ENCODE data around the gene DENND5B.
"Not testable (repeated sequence)": the region's sequence is repeated elsewhere in the genome, so short reads cannot be mapped to it uniquely, and the experiment has no call there.

DENND5B gene

GRCh38 chr12:31550590-31550989 is 40.3 kb downstream of the DENND5B start:
- not testable (repeated sequence) for DNase-seq

- DNase-seq, result no peak
Observed at GRCh38 chr12:31536672-31537071, 54.3 kb downstream of the DENND5B start.

DNA sequence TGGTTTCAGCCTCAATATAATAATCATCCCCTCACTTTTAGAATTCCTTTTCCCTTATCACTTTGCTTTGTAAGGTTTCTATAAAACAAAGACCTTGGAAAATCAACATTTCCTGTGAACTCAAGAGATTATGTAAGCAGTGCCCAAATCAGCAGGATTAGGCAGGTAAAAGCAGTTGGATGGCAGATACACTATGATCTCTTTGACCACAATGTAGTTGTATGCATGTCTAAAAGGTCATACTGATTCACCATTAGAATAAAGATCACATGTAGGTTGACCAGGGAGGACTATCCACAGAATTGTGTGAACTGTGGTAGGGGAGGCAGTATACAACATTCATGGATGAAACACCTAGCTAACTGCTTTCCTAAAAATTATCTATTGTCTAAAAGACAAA is 57.5 kb downstream of the DENND5B start:
- DNase-seq, result no peak

GRCh38 chr12:31531893-31532292 is 59.0 kb downstream of the DENND5B start:
- DNase-seq, result no peak

- no peak for DNase-seq
Observed at GRCh38 chr12:31528095-31528494, 62.8 kb downstream of the DENND5B start.

DNA sequence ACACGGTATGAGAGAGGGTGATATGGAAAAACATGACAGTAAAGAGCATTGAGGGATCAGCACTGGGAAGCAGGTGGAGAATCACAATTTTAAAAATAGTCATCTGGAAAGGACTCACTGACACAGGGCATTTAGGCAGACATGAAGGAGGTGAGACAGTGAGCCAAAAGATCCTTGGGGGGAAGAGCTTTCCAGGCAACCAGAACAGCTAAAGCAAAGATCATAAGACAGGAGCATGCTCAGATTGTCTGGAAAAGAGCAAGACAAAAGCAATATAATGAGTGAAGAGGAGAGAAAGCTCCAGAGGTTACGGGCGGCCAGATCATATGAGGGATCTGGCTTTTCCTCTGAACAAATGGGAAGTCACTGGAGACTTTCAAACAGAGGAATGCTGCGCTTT is 63.9 kb downstream of the DENND5B start:
- DNase-seq, result no peak

GRCh38 chr12:31526158-31526546 is 64.8 kb downstream of the DENND5B start:
- no peak for DNase-seq

GRCh38 chr12:31525496-31526157 is 65.3 kb downstream of the DENND5B start:
- DNase-seq, result no peak

- DNase-seq, result no peak
Observed at GRCh38 chr12:31524791-31525495, 66.0 kb downstream of the DENND5B start.

DNA sequence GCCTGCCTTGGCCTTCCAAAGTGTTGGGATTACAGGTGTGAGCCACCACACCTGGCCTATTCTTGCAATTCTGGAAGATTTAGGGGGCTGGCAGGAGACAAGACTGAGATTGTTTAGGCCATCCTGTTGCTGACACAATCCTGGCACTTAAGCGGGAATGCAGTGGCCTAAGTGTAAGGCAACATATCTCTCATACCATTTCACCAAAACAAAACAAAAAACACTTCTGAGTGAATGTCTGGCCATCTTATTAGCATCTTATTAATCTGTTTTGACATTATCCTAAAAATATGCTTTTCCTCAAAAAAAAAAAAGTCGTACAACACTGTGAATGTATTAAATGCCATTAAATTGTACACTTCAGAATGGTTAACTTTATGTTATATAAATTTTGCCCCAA is 67.6 kb downstream of the DENND5B start:
- DNase-seq, result no peak

DNA sequence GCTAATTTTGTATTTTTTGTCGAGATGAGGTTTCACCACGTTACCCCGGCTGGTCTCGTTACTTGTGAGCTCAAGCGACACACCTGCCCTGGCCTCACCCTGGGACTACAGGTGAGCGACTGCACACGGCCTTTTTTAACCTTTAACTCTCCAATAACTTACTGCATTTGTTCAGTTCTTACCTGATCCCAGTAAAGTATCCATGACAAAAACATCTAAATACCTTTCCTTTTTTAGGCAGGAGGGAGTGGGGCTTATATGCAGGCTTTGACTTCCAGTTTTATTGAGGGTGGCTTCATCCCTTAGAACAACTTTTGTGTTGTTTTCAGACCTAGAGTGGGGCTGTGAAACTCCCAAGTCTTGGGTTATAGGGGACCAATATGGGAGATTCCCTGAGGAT is 68.3 kb downstream of the DENND5B start:
- DNase-seq, result no peak

- DNase-seq, result no peak
Observed at GRCh38 chr12:31521964-31522363, 69.0 kb downstream of the DENND5B start.

DNA sequence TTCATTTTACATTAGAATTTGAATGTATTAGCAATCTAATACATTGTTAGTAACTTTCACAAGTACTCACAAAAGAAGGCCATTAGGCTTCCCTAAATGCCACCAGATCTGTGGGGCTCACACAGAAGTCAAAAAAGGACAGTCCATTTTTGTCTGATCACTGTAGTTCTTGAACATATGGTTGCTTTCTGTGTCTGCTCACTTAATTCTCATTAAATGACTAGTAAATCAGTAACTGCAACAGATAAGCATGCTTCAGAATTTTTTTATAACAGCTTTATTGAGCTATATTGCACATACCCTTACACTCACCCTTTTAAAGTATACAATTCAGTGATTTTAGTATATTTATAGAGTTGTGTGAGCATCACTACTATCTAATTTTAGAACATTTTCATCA is 71.4 kb downstream of the DENND5B start:
- no peak for DNase-seq

DNA sequence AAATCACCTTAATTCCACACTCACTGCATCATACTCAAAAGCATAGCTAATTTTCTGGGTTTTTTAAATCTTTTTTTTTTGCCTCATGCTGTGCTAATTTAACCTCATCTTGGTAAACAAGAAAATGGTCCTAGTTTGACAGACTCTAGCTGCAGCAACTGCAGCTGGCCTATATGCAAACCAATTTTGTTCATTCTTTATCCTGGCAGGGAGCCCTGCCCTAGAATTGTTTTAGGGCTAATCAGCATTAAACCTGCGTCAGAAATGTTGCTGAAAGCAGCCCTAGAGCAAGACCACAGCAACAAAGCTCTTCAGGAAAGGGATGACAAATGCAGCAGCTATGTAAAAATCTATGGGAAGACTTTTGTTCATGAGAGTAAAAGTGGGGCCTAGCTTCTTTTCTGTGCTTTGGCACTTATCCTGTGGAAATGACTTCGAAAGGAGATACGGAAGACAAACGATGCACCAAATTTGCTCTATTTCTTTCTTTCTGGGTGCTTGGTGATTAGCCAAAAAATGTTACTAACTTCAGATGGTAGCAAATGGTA is 72.2 kb downstream of the DENND5B start:
- peak; percentile 26 for DNase-seq

- peak; percentile 2 for DNase-seq
Observed at GRCh38 chr12:31517994-31518393, 72.9 kb downstream of the DENND5B start.

- no peak for DNase-seq
Observed at GRCh38 chr12:31516702-31517101, 74.2 kb downstream of the DENND5B start.

DNA sequence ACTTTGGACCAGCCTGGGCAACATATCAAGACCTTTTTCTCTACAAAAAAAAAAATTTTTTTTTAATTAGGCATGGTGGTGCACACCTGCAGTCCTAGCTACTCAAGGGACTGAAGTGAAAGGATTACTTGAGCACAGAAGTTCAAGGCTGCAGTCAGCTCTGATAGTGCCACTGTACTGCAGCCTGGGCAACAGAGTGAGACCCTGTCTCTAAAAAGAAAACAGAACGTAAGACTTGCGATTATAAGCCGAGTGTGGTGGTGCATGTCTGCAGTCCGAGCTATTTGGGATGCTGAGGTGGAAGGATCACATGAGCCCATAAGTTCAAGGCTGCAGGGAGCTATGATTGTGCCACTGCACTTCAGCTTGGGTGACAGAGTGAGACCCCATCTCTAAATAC is 76.0 kb downstream of the DENND5B start:
- no peak for DNase-seq

DNA sequence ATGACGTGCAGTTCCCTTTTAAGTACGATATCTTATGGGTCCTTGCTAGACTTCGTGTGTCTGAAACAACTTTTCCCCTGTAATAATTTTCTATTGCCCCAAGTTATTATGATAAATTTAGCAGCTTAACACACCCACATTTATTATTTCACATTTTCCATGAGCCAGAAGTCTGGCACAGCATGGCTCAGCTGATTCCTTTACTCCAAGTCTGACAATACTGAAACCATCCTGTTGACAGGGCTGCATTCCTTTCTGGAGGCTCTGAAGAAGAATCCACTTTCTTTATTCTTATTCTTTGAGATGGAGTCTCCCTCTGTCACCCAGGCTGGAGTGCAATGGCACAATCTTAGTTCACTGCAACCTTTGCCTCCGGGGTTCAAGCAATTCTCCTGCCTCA is 80.9 kb downstream of the DENND5B start:
- DNase-seq, result no peak

GRCh38 chr12:31508436-31509150 is 82.3 kb downstream of the DENND5B start:
- DNase-seq, result no peak

- no peak for DNase-seq
Observed at GRCh38 chr12:31507966-31508365, 83.0 kb downstream of the DENND5B start.

DNA sequence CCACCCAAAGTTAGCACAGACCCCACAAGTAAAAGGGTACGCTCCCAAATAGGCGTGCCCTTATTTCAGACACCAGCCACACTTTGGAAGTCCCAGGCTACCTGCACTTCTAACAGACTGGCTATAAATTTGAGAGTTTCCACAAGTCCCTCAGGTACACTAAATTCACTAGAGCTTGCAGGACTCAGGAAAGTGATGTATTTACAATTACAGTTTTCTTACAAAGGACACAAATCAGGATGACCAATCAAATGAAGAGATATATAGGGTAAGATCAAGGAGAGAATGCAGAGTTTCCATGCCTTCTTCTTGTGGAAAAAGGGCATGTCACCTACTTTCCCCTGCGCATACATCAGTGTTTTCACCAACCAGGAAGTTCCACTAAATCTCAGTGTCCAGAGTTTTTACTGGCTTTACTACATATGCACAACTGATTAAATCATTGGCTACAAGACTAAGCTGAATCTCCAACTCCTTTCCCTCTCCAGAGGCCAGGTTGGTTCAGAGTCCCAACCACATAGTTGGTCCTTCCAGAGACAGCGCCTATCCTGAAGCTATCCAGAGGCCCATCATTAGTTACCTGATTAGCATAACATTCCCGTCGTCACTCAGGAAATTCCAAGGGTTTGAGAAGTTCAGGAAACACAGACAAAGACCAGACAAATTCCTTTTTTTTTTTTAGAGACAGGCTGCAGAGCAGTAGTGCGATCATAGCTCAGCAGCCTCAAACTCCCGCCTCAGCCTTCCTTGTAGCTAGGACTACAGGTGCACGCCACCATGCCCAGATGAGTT is 84.2 kb downstream of the DENND5B start:
- DNase-seq, result no peak

GRCh38 chr12:31504625-31505222 is 86.2 kb downstream of the DENND5B start:
- no peak for DNase-seq

DNA sequence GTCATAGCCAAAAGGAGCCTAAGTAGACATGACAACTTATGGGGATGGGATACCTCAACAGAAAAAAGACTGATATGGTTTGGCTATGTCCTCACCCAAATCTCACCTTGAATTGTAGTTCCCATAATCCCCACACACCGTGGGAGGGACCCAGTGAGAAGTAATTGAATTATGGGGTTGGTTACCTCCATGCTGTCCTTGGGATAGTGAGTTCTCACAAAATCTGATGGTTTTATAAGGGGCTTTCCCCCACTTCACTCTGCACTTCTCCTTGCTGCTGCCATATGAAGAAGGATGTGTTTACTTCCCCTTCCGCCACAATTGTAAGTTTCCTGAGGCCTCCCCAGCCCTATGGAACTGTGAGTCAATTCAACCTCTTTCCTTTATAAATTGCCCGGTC is 89.9 kb downstream of the DENND5B start:
- DNase-seq, result not testable (repeated sequence)
